Muscle layer of duodenum (tissue), 2 donors: ENCODE results near the gene ZFYVE27.

Experiments used
- H3K27ac ChIP-seq: one replicate; pipeline ENCODE4 v1.7.0; 2013; ENCODE audit warnings: mild to moderate bottlenecking, low read length
- H3K27me3 ChIP-seq: one replicate; pipeline ENCODE4 v1.7.0; 2013; ENCODE audit warnings: low read depth, mild to moderate bottlenecking, control low read depth, low read length
- H3K36me3 ChIP-seq, 2 donors: one replicate each; pipeline ENCODE4 v1.7.0; 2013; ENCODE audit warnings: low read length in 2 of 2, control low read depth in 1 of 2, mild to moderate bottlenecking in 1 of 2; ENCODE audit not compliant: insufficient read depth in 2 of 2, control insufficient read depth in 1 of 2
- H3K4me1 ChIP-seq, 2 donors: one replicate each; pipeline ENCODE4 v1.7.0; 2013; ENCODE audit warnings: low read length in 2 of 2, mild to moderate bottlenecking in 2 of 2, control low read depth in 1 of 2, moderate library complexity in 1 of 2; ENCODE audit not compliant: insufficient read depth in 2 of 2, control insufficient read depth in 1 of 2
- H3K4me3 ChIP-seq, 2 donors: one replicate each; pipeline ENCODE4 v1.7.0; 2013; ENCODE audit warnings: low read length in 2 of 2, low read depth in 1 of 2, mild to moderate bottlenecking in 1 of 2
- H3K9me3 ChIP-seq, 2 donors: one replicate each; pipeline ENCODE4 v1.7.0; 2013; ENCODE audit warnings: low read length in 2 of 2, control low read depth in 1 of 2, mild to moderate bottlenecking in 1 of 2; ENCODE audit not compliant: control insufficient read depth in 1 of 2
- donor health status: healthy.

The ZFYVE27 gene

GRCh38 chr10:97788552-97789442 is 51.9 kb downstream of the ZFYVE27 start:
- Histone ChIP-seq H3K9me3 (no peaks in the 10 kb centered on the region), H3K4me1 (peaks cover 0 to 4% of the 10 kb centered on the region in 2 donors), H3K36me3 (no peaks in the 10 kb centered on the region), H3K27me3 (peaks cover 4% of the 10 kb centered on the region), H3K27ac (no peak overlapping the region), H3K4me3 (no peak overlapping the region)

GRCh38 chr10:97789770-97790397 is 53.0 kb downstream of the ZFYVE27 start:
- Histone ChIP-seq H3K4me1 (peaks cover 0 to 4% of the 10 kb centered on the region in 2 donors), H3K4me3 (no peak overlapping the region), H3K36me3 (no peaks in the 10 kb centered on the region), H3K9me3 (no peaks in the 10 kb centered on the region), H3K27ac (no peak overlapping the region), H3K27me3 (peaks cover 4% of the 10 kb centered on the region)

DNA sequence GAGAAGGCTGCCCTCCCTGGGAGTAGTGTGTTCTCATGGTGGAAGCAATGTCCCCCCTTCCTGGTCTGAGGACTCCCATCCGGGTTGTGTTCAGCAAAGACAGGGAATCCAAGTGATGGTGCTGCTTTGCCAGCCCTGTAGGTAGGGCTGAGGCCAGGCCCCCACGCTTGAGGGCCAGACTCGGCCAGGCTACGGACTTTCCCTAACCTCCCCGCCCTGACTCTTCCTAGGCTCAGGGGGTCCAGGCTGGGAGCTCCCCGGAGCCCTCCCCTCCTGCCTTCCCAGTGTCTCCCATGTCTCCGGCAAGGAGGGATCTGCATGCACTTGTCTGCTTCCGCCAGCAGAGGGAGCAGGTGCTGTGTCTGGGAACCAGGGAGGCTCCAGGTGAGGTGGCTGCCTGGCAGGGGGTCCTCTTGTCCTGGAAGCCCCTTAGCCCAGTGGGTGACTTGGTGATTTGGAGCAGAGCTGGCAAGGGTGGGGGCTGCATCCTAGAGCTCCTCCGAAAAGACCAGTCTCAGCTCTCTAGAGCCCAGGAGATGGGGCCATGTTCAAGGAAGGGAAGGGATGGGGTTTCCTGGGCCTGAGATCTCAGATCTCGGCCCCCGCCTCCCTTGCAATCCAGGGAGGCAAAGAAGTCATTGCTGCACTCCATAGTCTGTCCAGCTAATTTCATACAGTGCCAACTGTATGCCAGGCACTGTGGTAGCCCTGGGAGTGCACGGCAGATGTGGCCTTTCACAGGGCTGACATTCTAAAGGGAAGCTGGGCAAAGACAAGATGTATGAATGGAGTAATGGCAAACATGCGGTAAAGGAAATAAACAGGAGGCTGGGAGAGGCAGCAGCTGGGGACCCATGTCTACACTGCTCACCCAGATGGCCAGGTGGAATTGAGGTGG is 55.1 kb downstream of the ZFYVE27 start:
- H3K27ac ChIP-seq, result no peak overlapping the region
- no peaks in the 10 kb centered on the region for H3K9me3 ChIP-seq
- no peak overlapping the region for H3K4me3 ChIP-seq
- H3K27me3 ChIP-seq, result peaks cover 4% of the 10 kb centered on the region
- H3K4me1 ChIP-seq, result peaks cover 0 to 4% of the 10 kb centered on the region in 2 donors
- H3K36me3 ChIP-seq, result no peaks in the 10 kb centered on the region

- Histone ChIP-seq H3K27me3 (peaks cover 4% of the 10 kb centered on the region), H3K9me3 (peaks cover 4 to 8% of the 10 kb centered on the region in 2 donors), H3K4me3 (no peak overlapping the region), H3K36me3 (no peaks in the 10 kb centered on the region), H3K27ac (no peak overlapping the region), H3K4me1 (no peaks in the 10 kb centered on the region)
These were observed 59.0 kb downstream of the ZFYVE27 start for GRCh38 chr10:97795886-97796285.

GRCh38 chr10:97796651-97797050 is 59.7 kb downstream of the ZFYVE27 start:
- no peaks in the 10 kb centered on the region for H3K36me3 ChIP-seq
- H3K4me3 ChIP-seq, result no peak overlapping the region
- no peaks in the 10 kb centered on the region for H3K4me1 ChIP-seq
- no peak overlapping the region for H3K27ac ChIP-seq
- peaks cover 4 to 8% of the 10 kb centered on the region in 2 donors for H3K9me3 ChIP-seq
- no peaks in the 10 kb centered on the region for H3K27me3 ChIP-seq

GRCh38 chr10:97798958-97799610 is 62.2 kb downstream of the ZFYVE27 start:
- Histone ChIP-seq H3K4me3 (no peak overlapping the region), H3K4me1 (no peaks in the 10 kb centered on the region), H3K36me3 (no peaks in the 10 kb centered on the region), H3K27me3 (no peaks in the 10 kb centered on the region), H3K9me3 (peaks cover 4 to 8% of the 10 kb centered on the region in 2 donors), H3K27ac (no peak overlapping the region)

GRCh38 chr10:97800474-97800873 is 63.5 kb downstream of the ZFYVE27 start:
- Histone ChIP-seq H3K4me3 (no peak overlapping the region), H3K27me3 (no peaks in the 10 kb centered on the region), H3K36me3 (no peaks in the 10 kb centered on the region), H3K27ac (no peak overlapping the region), H3K4me1 (no peaks in the 10 kb centered on the region), H3K9me3 (peaks cover 4 to 8% of the 10 kb centered on the region in 2 donors)

GRCh38 chr10:97801422-97801821 is 64.5 kb downstream of the ZFYVE27 start:
- no peak overlapping the region for H3K27ac ChIP-seq
- H3K4me1 ChIP-seq, result no peaks in the 10 kb centered on the region
- H3K4me3 ChIP-seq, result no peak overlapping the region
- no peaks in the 10 kb centered on the region for H3K27me3 ChIP-seq
- peaks cover 4 to 8% of the 10 kb centered on the region in 2 donors for H3K9me3 ChIP-seq
- no peaks in the 10 kb centered on the region for H3K36me3 ChIP-seq

DNA sequence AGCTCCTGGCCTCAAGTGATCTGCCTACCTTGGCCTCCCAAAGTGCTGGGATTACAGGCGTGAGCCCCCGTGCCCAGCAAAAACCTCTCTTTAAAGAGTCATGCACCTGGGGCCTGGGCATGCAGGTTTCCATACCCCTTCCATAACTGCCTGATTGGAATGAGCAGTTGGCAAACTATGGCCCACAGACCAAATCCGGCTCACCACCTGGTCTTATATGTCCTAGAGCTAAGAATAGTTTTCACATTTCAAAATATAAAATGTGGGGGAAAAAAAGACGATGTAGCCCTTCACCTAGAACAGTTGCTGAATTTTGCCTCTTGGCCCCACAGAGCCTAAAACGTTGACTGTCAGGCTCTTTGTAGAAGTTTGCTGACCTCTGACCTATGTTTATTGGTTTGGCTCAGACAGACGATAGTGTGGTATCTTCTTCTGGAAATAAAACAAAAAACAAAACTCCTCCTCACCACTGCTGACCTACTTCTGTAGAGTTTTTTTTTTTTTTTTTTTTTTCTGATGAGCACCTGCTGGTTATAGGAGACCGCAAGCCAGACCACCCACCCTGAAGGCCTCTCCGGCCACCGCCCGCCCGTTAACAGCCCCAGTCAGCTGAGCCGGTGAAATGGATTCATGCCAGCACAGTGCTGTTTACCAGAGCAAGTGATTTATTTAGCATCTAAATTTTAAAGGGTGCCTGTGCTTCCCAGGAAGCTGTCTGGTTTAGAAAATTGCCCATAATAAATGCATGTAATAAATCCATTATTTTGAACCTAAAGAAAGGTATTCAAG is 68.4 kb downstream of the ZFYVE27 start:
- H3K27me3 ChIP-seq, result no peaks in the 10 kb centered on the region
- H3K27ac ChIP-seq, result no peak overlapping the region
- H3K4me1 ChIP-seq, result no peaks in the 10 kb centered on the region
- no peaks in the 10 kb centered on the region for H3K36me3 ChIP-seq
- H3K9me3 ChIP-seq, result no peaks in the 10 kb centered on the region
- H3K4me3 ChIP-seq, result no peak overlapping the region

GRCh38 chr10:97805949-97806348 is 69.0 kb downstream of the ZFYVE27 start:
- Histone ChIP-seq H3K4me1 (no peaks in the 10 kb centered on the region), H3K36me3 (no peaks in the 10 kb centered on the region), H3K27ac (no peak overlapping the region), H3K4me3 (no peak overlapping the region), H3K9me3 (no peaks in the 10 kb centered on the region), H3K27me3 (no peaks in the 10 kb centered on the region)
